ENCODE data around the gene BIRC7. TPM values are rescaled to one million over a fixed set of nuclear protein-coding genes. Genes with fewer than 3 reads are reported as not detected.

BIRC7 gene
- total RNA-seq, 5 donors from 2014 or later (not counting 1 experiment from before 2014, with no cell fraction given), result not detected

DNA sequence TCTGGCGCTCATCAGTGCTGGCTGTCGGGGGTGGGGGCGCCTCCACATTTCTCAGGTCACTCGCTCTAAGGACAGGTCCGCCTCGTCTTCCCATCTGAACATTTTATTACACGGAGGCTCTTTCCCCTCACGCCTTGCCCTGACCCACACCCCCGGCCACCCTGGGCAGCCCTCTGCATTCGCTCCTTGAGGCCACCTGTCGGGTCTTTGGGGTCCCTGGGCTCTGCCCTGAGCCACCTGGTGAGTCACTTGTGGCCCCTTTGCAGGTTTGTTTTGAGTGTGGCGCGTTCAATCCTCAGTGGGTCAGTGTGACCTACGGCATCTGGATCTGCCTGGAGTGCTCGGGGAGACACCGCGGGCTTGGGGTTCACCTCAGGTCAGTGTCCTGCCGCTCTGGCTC is 40.1 kb downstream of the BIRC7 start:
- H3K36me3 Mint-ChIP-seq, result peaks cover 9% of the 10 kb centered on the region
- Histone ChIP-seq H3K36me3 (ENCODE audit: control insufficient read depth in 2 of 2, extremely low read depth in 1 of 2, insufficient read depth in 1 of 2, low read length in 1 of 2) (peaks cover 20 to 45% of the 10 kb centered on the region in 2 donors), H3K27ac (ENCODE audit: low read length) (no peak overlapping the region)

GRCh38 chr20:63276956-63277355 is 41.3 kb downstream of the BIRC7 start:
- ChIA-PET POLR2A (interaction anchor here in 1 of 2 donors (0.7 kb wide), 1 partner anchor 266 kb away, joined by 3 read pairs; no protein-coding TSS in a partner anchor), CTCF (no interaction called here)
- ATAC-seq (replicated peaks in 1 of 4) (no peak), DNase-seq (no peak)
- Histone ChIP-seq H3K4me1 (ENCODE audit: control insufficient read depth in 1 of 2, extremely low read depth in 1 of 2, insufficient read depth in 2 of 2, low read length in 2 of 2) (peaks cover 8 to 25% of the 10 kb centered on the region in 2 experiments), H3K27ac (ENCODE audit: low read length) (no peak overlapping the region), H3K9me3 (no peaks in the 10 kb centered on the region), H3K4me3 (ENCODE audit: control insufficient read depth in 1 of 2, extremely low read depth in 1 of 2, low read length in 1 of 2) (no peak overlapping the region), H3K27me3 (replicated peaks in 1 of 2; ENCODE audit: control insufficient read depth in 2 of 2, extremely low read depth in 1 of 2, insufficient read depth in 2 of 2, low read length in 1 of 2) (no peaks in the 10 kb centered on the region), H3K36me3 (ENCODE audit: control insufficient read depth in 2 of 2, extremely low read depth in 1 of 2, insufficient read depth in 1 of 2, low read length in 1 of 2) (peaks cover 20 to 45% of the 10 kb centered on the region in 2 donors)
- H3K27ac Mint-ChIP-seq, result no peak overlapping the region
- H3K4me3 Mint-ChIP-seq, result no peak overlapping the region
- WGBS (ENCODE audit: insufficient coverage), result 97% methylated on average over 20 of the region's 20 CpGs
- no peaks in the 10 kb centered on the region for H3K27me3 Mint-ChIP-seq
- H3K4me1 Mint-ChIP-seq, result peaks cover 22 to 26% (median 23%) of the 10 kb centered on the region in 3 donors
- peaks cover 9% of the 10 kb centered on the region for H3K36me3 Mint-ChIP-seq
- H3K9me3 Mint-ChIP-seq, result no peaks in the 10 kb centered on the region

More for the DNA sequence above, 40.1 kb downstream of the BIRC7 start:
- no peak for ATAC-seq (replicated peaks in 1 of 4)
- H3K4me1 Mint-ChIP-seq, result peaks cover 29 to 31% (median 30%) of the 10 kb centered on the region in 3 donors
- H3K4me3 Mint-ChIP-seq, result no peak overlapping the region
- peaks cover 8 to 31% of the 10 kb centered on the region in 2 experiments for H3K4me1 ChIP-seq (ENCODE audit: control insufficient read depth in 1 of 2, extremely low read depth in 1 of 2, insufficient read depth in 2 of 2, low read length in 2 of 2)
- no peak for DNase-seq
- POLR2A ChIA-PET, result no interaction called here
- H3K27me3 Mint-ChIP-seq, result no peaks in the 10 kb centered on the region
- no peaks in the 10 kb centered on the region for H3K27me3 ChIP-seq (replicated peaks in 1 of 2; ENCODE audit: control insufficient read depth in 2 of 2, extremely low read depth in 1 of 2, insufficient read depth in 2 of 2, low read length in 1 of 2)
- WGBS (ENCODE audit: insufficient coverage), result 93% methylated on average over 18 of the region's 18 CpGs
- no peak overlapping the region for H3K27ac Mint-ChIP-seq
- no peak overlapping the region for H3K4me3 ChIP-seq (ENCODE audit: control insufficient read depth in 1 of 2, extremely low read depth in 1 of 2, low read length in 1 of 2)
- no peaks in the 10 kb centered on the region for H3K9me3 ChIP-seq
- no peaks in the 10 kb centered on the region for H3K9me3 Mint-ChIP-seq
- CTCF ChIA-PET, result no interaction called here

DNA sequence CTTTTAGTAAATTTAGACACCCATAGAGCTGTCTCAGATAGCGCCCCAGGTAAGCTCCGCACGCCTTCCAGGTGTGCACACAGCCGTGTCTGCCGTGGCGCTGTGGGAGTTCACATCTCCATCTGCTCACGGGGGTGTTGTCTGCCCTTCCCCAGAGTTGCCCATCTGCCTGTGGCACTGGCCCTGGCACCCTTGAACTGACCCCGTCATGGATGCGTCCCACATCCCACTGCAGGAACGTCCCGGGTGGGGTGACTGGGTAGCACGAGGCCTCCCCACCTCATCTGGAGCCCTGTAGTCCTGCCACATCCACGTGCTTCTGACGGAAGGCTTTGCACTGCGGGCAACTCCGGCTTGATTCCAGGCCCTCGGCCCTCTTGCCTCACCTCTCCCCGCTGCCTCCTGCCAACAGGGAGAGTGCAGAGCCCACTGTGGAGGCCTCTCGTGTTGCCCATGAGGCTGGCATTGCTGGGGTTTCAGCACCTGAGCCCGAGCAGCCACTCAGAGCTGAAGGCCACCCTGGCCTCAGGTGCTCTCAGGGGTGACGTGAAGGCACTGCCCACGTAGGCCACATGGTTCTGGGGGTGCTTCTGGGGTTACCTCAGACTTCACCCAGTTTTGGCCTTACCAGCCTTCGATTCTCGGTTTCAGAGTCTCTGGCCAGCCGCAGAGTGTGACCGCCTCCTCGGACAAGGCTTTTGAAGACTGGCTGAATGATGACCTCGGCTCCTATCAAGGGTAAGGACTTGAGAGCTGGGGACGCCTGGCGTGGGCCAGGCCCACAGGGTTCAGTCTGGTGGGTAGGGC is 42.0 kb downstream of the BIRC7 start:
- H3K27me3 Mint-ChIP-seq, result no peaks in the 10 kb centered on the region
- H3K9me3 Mint-ChIP-seq, result no peaks in the 10 kb centered on the region
- peaks cover 9% of the 10 kb centered on the region for H3K36me3 Mint-ChIP-seq
- H3K4me3 ChIP-seq (ENCODE audit: control insufficient read depth in 1 of 2, extremely low read depth in 1 of 2, low read length in 1 of 2), result no peak overlapping the region
- no peaks in the 10 kb centered on the region for H3K9me3 ChIP-seq
- ChIA-PET CTCF (no interaction called here), POLR2A (interaction anchor here in 1 of 2 donors (0.7 kb wide), 1 partner anchor 267 kb away, joined by 3 read pairs; no protein-coding TSS in a partner anchor)
- ATAC-seq (replicated peaks in 1 of 4) (no peak), DNase-seq (no peak)
- peaks cover 20 to 46% of the 10 kb centered on the region in 2 donors for H3K36me3 ChIP-seq (ENCODE audit: control insufficient read depth in 2 of 2, extremely low read depth in 1 of 2, insufficient read depth in 1 of 2, low read length in 1 of 2)
- H3K27ac Mint-ChIP-seq, result no peak overlapping the region
- no peak overlapping the region for H3K4me3 Mint-ChIP-seq
- H3K27me3 ChIP-seq (replicated peaks in 1 of 2; ENCODE audit: control insufficient read depth in 2 of 2, extremely low read depth in 1 of 2, insufficient read depth in 2 of 2, low read length in 1 of 2), result no peaks in the 10 kb centered on the region
- H3K27ac ChIP-seq (ENCODE audit: low read length), result no peak overlapping the region
- H3K4me1 Mint-ChIP-seq, result peaks cover 22 to 26% (median 23%) of the 10 kb centered on the region in 3 donors
- peaks cover 8 to 23% of the 10 kb centered on the region in 2 experiments for H3K4me1 ChIP-seq (ENCODE audit: control insufficient read depth in 1 of 2, extremely low read depth in 1 of 2, insufficient read depth in 2 of 2, low read length in 2 of 2)
- WGBS (ENCODE audit: insufficient coverage), result 97% methylated on average over 28 of the region's 30 CpGs

DNA sequence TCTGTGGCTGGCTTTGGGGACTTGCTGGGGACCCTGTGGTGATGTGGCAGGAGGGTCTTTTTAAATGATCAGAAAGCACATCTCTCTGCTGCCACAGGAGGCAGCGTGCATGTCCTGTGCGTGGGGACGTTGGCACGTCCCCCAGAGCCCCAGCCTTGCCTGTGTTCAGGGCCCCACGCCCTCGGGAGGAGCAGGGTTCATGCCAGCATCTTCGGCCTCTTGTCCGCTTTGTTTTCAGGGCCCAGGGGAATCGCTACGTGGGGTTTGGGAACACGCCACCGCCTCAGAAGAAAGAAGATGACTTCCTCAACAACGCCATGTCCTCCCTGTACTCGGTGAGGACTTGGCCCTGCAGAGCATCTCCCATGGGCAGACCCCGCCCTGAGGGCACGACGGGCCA is 43.0 kb downstream of the BIRC7 start:
- ATAC-seq (replicated peaks in 1 of 4), result no peak
- no peak for DNase-seq
- H3K36me3 Mint-ChIP-seq, result peaks cover 9% of the 10 kb centered on the region
- H3K36me3 ChIP-seq (ENCODE audit: control insufficient read depth in 2 of 2, extremely low read depth in 1 of 2, insufficient read depth in 1 of 2, low read length in 1 of 2), result peaks cover 20 to 55% of the 10 kb centered on the region in 2 donors
- H3K4me3 ChIP-seq (ENCODE audit: control insufficient read depth in 1 of 2, extremely low read depth in 1 of 2, low read length in 1 of 2), result no peak overlapping the region
- 94% methylated on average over 17 of the region's 17 CpGs for WGBS (ENCODE audit: insufficient coverage)
- no peaks in the 10 kb centered on the region for H3K27me3 Mint-ChIP-seq
- H3K27ac Mint-ChIP-seq, result no peak overlapping the region
- POLR2A ChIA-PET, result no interaction called here
- H3K4me1 ChIP-seq (ENCODE audit: control insufficient read depth in 1 of 2, extremely low read depth in 1 of 2, insufficient read depth in 2 of 2, low read length in 2 of 2), result peaks cover 3 to 21% of the 10 kb centered on the region in 2 experiments
- no peak overlapping the region for H3K27ac ChIP-seq (ENCODE audit: low read length)
- H3K9me3 ChIP-seq, result no peaks in the 10 kb centered on the region
- H3K27me3 ChIP-seq (replicated peaks in 1 of 2; ENCODE audit: control insufficient read depth in 2 of 2, extremely low read depth in 1 of 2, insufficient read depth in 2 of 2, low read length in 1 of 2), result no peaks in the 10 kb centered on the region
- peaks cover 18 to 21% (median 18%) of the 10 kb centered on the region in 3 donors for H3K4me1 Mint-ChIP-seq
- H3K9me3 Mint-ChIP-seq, result no peaks in the 10 kb centered on the region
- no peak overlapping the region for H3K4me3 Mint-ChIP-seq
- CTCF ChIA-PET, result no interaction called here

GRCh38 chr20:63279931-63280330 is 44.2 kb downstream of the BIRC7 start:
- no peaks in the 10 kb centered on the region for H3K9me3 Mint-ChIP-seq
- H3K36me3 Mint-ChIP-seq, result peaks cover 12% of the 10 kb centered on the region
- POLR2A ChIA-PET, result no interaction called here
- Histone ChIP-seq H3K4me1 (ENCODE audit: control insufficient read depth in 1 of 2, extremely low read depth in 1 of 2, insufficient read depth in 2 of 2, low read length in 2 of 2) (peaks cover 0 to 15% of the 10 kb centered on the region in 2 experiments), H3K36me3 (ENCODE audit: control insufficient read depth in 2 of 2, extremely low read depth in 1 of 2, insufficient read depth in 1 of 2, low read length in 1 of 2) (peaks cover 20 to 60% of the 10 kb centered on the region in 2 donors), H3K4me3 (ENCODE audit: control insufficient read depth in 1 of 2, extremely low read depth in 1 of 2, low read length in 1 of 2) (no peak overlapping the region), H3K9me3 (no peaks in the 10 kb centered on the region), H3K27ac (ENCODE audit: low read length) (no peak overlapping the region), H3K27me3 (replicated peaks in 1 of 2; ENCODE audit: control insufficient read depth in 2 of 2, extremely low read depth in 1 of 2, insufficient read depth in 2 of 2, low read length in 1 of 2) (no peaks in the 10 kb centered on the region)
- no peaks in the 10 kb centered on the region for H3K27me3 Mint-ChIP-seq
- no peak for DNase-seq
- 97% methylated on average over 11 of the region's 15 CpGs for WGBS (ENCODE audit: insufficient coverage)
- H3K4me1 Mint-ChIP-seq, result peaks cover 10 to 12% (median 11%) of the 10 kb centered on the region in 3 donors
- no peak overlapping the region for H3K27ac Mint-ChIP-seq
- no peak overlapping the region for H3K4me3 Mint-ChIP-seq
- ATAC-seq (replicated peaks in 1 of 4), result no peak
- CTCF ChIA-PET, result no interaction called here

DNA sequence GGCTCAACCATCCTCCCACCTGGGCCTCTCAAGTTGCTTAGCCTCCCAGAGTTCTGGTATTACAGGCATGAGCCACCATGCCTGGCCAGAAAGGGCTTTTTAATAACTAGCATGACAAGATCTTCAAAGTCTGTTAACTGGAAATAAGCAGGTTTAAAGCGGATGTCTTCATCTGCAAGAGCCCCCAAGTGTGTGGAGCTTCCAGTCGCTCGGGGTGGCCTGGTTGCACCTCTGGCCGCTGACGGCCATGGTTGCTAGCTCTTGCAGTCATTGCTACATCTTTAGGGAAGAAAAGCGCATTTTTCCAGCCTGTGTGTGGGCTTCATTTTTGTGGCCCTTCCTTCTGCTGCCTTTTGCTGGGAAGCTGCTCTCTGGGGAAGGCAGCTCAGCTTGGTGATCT is 44.7 kb downstream of the BIRC7 start:
- peaks cover 20 to 64% of the 10 kb centered on the region in 2 donors for H3K36me3 ChIP-seq (ENCODE audit: control insufficient read depth in 2 of 2, extremely low read depth in 1 of 2, insufficient read depth in 1 of 2, low read length in 1 of 2)
- H3K4me1 Mint-ChIP-seq, result peaks cover 5 to 8% (median 7%) of the 10 kb centered on the region in 3 donors
- 96% methylated on average over 4 of the region's 6 CpGs for WGBS (ENCODE audit: insufficient coverage)
- no peaks in the 10 kb centered on the region for H3K9me3 ChIP-seq
- no peaks in the 10 kb centered on the region for H3K27me3 ChIP-seq (replicated peaks in 1 of 2; ENCODE audit: control insufficient read depth in 2 of 2, extremely low read depth in 1 of 2, insufficient read depth in 2 of 2, low read length in 1 of 2)
- H3K4me1 ChIP-seq (ENCODE audit: control insufficient read depth in 1 of 2, extremely low read depth in 1 of 2, insufficient read depth in 2 of 2, low read length in 2 of 2), result peaks cover 0 to 15% of the 10 kb centered on the region in 2 experiments
- H3K36me3 Mint-ChIP-seq, result peaks cover 12% of the 10 kb centered on the region
- DNase-seq (no peak), ATAC-seq (replicated peaks in 1 of 4) (no peak)
- POLR2A ChIA-PET, result no interaction called here
- H3K27me3 Mint-ChIP-seq, result no peaks in the 10 kb centered on the region
- no peak overlapping the region for H3K27ac Mint-ChIP-seq
- H3K4me3 ChIP-seq (ENCODE audit: control insufficient read depth in 1 of 2, extremely low read depth in 1 of 2, low read length in 1 of 2), result no peak overlapping the region
- no peak overlapping the region for H3K27ac ChIP-seq (ENCODE audit: low read length)
- CTCF ChIA-PET, result no interaction called here
- H3K4me3 Mint-ChIP-seq, result no peak overlapping the region
- no peaks in the 10 kb centered on the region for H3K9me3 Mint-ChIP-seq
